Effector memory CD4-positive, alpha-beta T cell (primary cell): ENCODE measurements around the gene LYPD1.

Source experiments
- DNase-seq, 3 donors: peaks; one replicate each; pipeline ENCODE4 v3.0.0-alpha.2; 2020
- H3K27ac ChIP-seq: 2 replicates; pipeline ENCODE4 v1.7.0; 2013; ENCODE audit warnings: mild to moderate bottlenecking, low read length, moderate library complexity; ENCODE audit not compliant: insufficient read depth, poor library complexity, severe bottlenecking
- H3K27me3 ChIP-seq: replicated peaks from 2 replicates; pipeline ENCODE4 v1.7.0; 2013; ENCODE audit warnings: mild to moderate bottlenecking, low read length; ENCODE audit not compliant: insufficient read depth, control insufficient read depth, poor library complexity, severe bottlenecking
- H3K36me3 ChIP-seq: 2 replicates; pipeline ENCODE4 v1.7.0; 2013; ENCODE audit warnings: mild to moderate bottlenecking, low read length, moderate library complexity; ENCODE audit not compliant: control insufficient read depth, insufficient read depth
- H3K4me1 ChIP-seq: 2 replicates; pipeline ENCODE4 v1.7.0; 2013; ENCODE audit warnings: low read length, mild to moderate bottlenecking; ENCODE audit not compliant: control insufficient read depth, insufficient read depth, poor library complexity, severe bottlenecking
- H3K4me3 ChIP-seq: 2 replicates; pipeline ENCODE4 v1.7.0; 2013; ENCODE audit warnings: low read length, low read depth, mild to moderate bottlenecking; ENCODE audit not compliant: insufficient read depth, poor library complexity, severe bottlenecking
- H3K9me3 ChIP-seq: 2 replicates; pipeline ENCODE4 v1.7.0; 2013; ENCODE audit warnings: mild to moderate bottlenecking, low read length, moderate library complexity; ENCODE audit not compliant: control insufficient read depth

The LYPD1 gene

GRCh38 chr2:132668987-132669907 lies 758 bp downstream of the LYPD1 start:
- H3K4me1 ChIP-seq, result no peaks in the 10 kb centered on the region
- H3K36me3 ChIP-seq, result no peaks in the 10 kb centered on the region
- no peak overlapping the region for H3K27ac ChIP-seq
- DNase-seq, result no peak
- no peaks in the 10 kb centered on the region for H3K9me3 ChIP-seq
- H3K4me3 ChIP-seq, result no peak overlapping the region
- no peaks in the 10 kb centered on the region for H3K27me3 ChIP-seq

- Histone ChIP-seq H3K4me3 (no peak overlapping the region), H3K27me3 (no peaks in the 10 kb centered on the region), H3K27ac (no peak overlapping the region), H3K9me3 (no peaks in the 10 kb centered on the region), H3K36me3 (no peaks in the 10 kb centered on the region), H3K4me1 (no peaks in the 10 kb centered on the region)
- no peak for DNase-seq
Observed at GRCh38 chr2:132668189-132668823, 1.7 kb downstream of the LYPD1 start.

GRCh38 chr2:132667706-132668105 lies 2.3 kb downstream of the LYPD1 start:
- no peak overlapping the region for H3K27ac ChIP-seq
- no peak for DNase-seq
- no peaks in the 10 kb centered on the region for H3K36me3 ChIP-seq
- no peaks in the 10 kb centered on the region for H3K27me3 ChIP-seq
- H3K4me3 ChIP-seq, result no peak overlapping the region
- H3K9me3 ChIP-seq, result no peaks in the 10 kb centered on the region
- no peaks in the 10 kb centered on the region for H3K4me1 ChIP-seq

GRCh38 chr2:132665401-132666140 lies 4.4 kb downstream of the LYPD1 start:
- no peak overlapping the region for H3K27ac ChIP-seq
- H3K4me3 ChIP-seq, result no peak overlapping the region
- no peaks in the 10 kb centered on the region for H3K27me3 ChIP-seq
- no peaks in the 10 kb centered on the region for H3K9me3 ChIP-seq
- H3K4me1 ChIP-seq, result no peaks in the 10 kb centered on the region
- no peaks in the 10 kb centered on the region for H3K36me3 ChIP-seq
- DNase-seq, result no peak

- Histone ChIP-seq H3K36me3 (no peaks in the 10 kb centered on the region), H3K9me3 (no peaks in the 10 kb centered on the region), H3K27me3 (no peaks in the 10 kb centered on the region), H3K27ac (no peak overlapping the region), H3K4me1 (no peaks in the 10 kb centered on the region), H3K4me3 (no peak overlapping the region)
- DNase-seq, result no peak
Observed at GRCh38 chr2:132664096-132664495, 5.9 kb downstream of the LYPD1 start.

- Histone ChIP-seq H3K27ac (no peak overlapping the region), H3K27me3 (no peaks in the 10 kb centered on the region)
- no peak for DNase-seq
Observed at GRCh38 chr2:132662732-132663131, 7.3 kb downstream of the LYPD1 start.

GRCh38 chr2:132659331-132659730 lies 10.7 kb downstream of the LYPD1 start:
- DNase-seq, result no peak
- H3K36me3 ChIP-seq, result no peaks in the 10 kb centered on the region
- no peaks in the 10 kb centered on the region for H3K27me3 ChIP-seq
- no peak overlapping the region for H3K27ac ChIP-seq
- no peaks in the 10 kb centered on the region for H3K9me3 ChIP-seq
- H3K4me1 ChIP-seq, result no peaks in the 10 kb centered on the region
- no peak overlapping the region for H3K4me3 ChIP-seq

More at GRCh38 chr2:132662732-132663131, 7.3 kb downstream of the LYPD1 start:
- no peaks in the 10 kb centered on the region for H3K9me3 ChIP-seq
- H3K36me3 ChIP-seq, result no peaks in the 10 kb centered on the region
- H3K4me1 ChIP-seq, result no peaks in the 10 kb centered on the region
- no peak overlapping the region for H3K4me3 ChIP-seq

- Histone ChIP-seq H3K9me3 (no peaks in the 10 kb centered on the region), H3K27ac (no peak overlapping the region), H3K4me1 (no peaks in the 10 kb centered on the region), H3K4me3 (no peak overlapping the region), H3K27me3 (no peaks in the 10 kb centered on the region), H3K36me3 (no peaks in the 10 kb centered on the region)
- no peak for DNase-seq
Observed at GRCh38 chr2:132656266-132656975, 13.6 kb downstream of the LYPD1 start.

GRCh38 chr2:132654968-132655367 lies 15.0 kb downstream of the LYPD1 start:
- DNase-seq, result no peak
- H3K4me1 ChIP-seq, result no peaks in the 10 kb centered on the region
- no peaks in the 10 kb centered on the region for H3K36me3 ChIP-seq
- no peaks in the 10 kb centered on the region for H3K9me3 ChIP-seq
- no peaks in the 10 kb centered on the region for H3K27me3 ChIP-seq
- H3K27ac ChIP-seq, result no peak overlapping the region
- no peak overlapping the region for H3K4me3 ChIP-seq
